Activated CD8-positive, alpha-beta memory T cell treated with anti-CD3 and anti-CD28 coated beads, Interleukin-2, amount 50 U/mL, for 24 hours (primary cell): Measurements from ENCODE around the gene KCNAB3.
A peak's percentile ranks its signal among the peaks of the same experiment; 100 is the strongest.

Experiments used
- DNase-seq: peaks from one replicate; pipeline ENCODE4 v3.0.0-alpha.2; 2020; ENCODE audit errors: extremely low read depth

The KCNAB3 gene

DNA sequence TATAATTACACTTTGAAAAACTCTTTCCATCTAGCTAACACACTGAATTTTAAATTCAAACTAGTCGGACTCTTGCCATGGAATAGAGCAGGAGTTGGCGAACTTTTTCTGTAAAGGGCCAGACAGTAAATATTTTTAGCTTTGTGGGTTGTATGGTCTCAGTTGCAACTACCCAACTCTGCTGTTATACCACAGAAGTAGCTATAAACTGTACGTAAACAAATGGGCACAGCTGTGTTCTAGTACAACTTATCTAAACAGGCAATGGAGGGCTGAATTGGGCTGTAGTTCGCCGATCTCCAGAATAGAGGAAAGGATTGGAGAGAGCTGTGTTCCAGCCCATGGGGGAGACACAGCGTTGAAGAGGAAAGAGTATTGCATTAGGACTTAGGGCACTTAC is 11.1 kb upstream of the KCNAB3 start:
- no peak for DNase-seq

DNA sequence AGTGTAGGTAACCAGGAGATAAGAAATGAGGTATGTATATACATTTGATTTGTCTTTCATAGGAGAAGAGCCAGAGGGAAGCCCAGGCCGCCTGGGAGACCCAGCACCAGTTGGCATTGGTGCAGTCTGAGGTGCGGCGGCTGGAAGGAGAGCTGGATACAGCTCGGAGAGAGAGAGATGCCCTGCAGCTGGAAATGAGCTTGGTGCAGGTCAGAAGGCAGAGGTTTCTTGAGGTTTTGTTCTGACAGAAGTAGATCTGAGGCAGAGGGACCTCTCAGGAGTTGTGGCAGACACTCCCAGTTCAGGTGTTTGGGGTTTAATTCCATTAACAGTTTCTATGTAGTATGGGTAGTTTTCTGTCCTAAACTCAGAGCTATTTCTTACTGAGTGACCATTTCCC is 10.4 kb upstream of the KCNAB3 start:
- no peak for DNase-seq

DNA sequence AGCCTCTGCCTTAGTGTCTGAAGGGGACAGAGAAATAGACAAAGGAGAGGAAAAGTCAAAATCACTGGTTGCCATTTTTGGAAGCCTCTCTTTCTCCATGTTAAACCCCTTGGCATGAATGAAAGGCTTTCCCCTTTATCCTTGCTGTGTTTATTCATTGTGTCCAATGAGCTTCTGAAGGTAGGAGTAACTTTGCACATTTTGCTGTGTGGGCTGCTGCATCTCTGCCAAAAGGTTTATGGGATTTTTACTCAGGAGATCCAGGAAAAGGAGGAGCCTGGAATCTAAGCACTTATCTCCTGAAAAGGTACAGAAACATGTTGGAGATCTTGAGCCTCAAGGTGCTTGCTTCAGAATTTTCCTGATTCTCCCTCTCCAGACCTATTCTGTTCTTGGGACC is 6.2 kb upstream of the KCNAB3 start:
- DNase-seq, result no peak

GRCh38 chr17:7932949-7933348 is 3.3 kb upstream of the KCNAB3 start:
- DNase-seq, result no peak

- DNase-seq, result no peak
Measured at GRCh38 chr17:7932483-7932891, 2.8 kb upstream of the KCNAB3 start.

- peak; percentile 98 for DNase-seq
Measured at GRCh38 chr17:7931709-7932482, 2.2 kb upstream of the KCNAB3 start, which contains the start of the genes CNTROB and TRAPPC1. CNTROB (plus strand) TSS chr17:7932206; CDS start chr17:7933080, 874 bp downstream. TRAPPC1 (minus strand) TSS chr17:7931946; CDS start chr17:7931829, 117 bp downstream.

DNA sequence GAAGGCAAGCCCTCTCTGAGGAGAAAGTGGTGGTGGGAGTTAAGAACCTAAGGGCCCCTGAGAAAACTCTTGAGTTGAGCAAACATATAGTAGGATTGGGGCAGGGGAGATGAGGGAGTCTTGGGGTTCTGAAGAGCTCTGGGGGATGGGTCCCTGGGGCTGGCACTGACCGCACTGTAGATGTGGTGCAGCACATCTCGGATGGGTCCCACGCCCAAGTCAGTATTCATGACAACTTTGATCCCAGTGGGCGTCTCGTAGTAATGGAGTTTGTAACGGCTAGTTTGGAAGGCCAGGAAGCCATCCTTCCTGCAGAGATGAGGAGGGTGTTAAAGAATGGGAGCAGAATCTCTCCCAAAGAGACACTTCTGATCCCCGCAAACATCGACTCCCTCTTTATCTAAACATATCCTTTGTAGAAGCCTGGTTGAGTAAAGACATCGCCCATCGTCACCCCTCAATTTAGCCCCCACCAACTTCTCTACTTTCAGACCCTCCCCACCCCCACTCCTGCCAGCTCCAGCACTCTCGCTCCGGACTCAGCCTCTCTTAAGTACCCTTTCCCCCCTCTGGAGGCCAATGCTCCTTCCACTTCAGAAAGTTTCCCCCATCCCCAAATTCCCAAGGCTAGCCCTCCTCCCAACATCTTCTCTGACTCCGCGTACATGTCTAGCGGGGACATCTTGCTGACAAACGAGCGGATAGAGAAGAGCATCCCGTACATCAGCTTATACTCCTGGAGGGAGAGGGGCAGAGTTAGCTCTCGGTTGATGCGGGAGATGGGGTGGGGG is 1.4 kb upstream of the KCNAB3 start:
- DNase-seq, result no peak

DNA sequence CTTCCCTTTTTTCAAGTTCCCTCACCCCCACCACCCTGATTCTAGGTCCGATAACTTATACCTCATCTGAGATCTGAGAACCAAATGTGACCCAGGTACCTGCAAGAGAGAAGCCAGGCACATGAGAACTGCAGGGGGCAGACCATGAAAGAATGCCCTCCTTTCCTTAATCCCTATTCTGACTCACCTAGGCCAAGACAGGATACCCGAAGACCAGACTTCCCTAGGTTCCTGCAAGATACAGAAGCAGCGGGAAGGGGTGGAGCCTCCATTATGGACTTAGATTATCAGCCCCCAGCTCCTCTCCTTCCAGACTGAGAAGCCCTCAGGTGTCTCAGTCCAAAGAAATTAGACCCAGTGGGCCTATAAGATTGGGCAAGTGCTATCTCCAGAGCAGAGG is 2.1 kb downstream of the KCNAB3 start:
- no peak for DNase-seq

DNA sequence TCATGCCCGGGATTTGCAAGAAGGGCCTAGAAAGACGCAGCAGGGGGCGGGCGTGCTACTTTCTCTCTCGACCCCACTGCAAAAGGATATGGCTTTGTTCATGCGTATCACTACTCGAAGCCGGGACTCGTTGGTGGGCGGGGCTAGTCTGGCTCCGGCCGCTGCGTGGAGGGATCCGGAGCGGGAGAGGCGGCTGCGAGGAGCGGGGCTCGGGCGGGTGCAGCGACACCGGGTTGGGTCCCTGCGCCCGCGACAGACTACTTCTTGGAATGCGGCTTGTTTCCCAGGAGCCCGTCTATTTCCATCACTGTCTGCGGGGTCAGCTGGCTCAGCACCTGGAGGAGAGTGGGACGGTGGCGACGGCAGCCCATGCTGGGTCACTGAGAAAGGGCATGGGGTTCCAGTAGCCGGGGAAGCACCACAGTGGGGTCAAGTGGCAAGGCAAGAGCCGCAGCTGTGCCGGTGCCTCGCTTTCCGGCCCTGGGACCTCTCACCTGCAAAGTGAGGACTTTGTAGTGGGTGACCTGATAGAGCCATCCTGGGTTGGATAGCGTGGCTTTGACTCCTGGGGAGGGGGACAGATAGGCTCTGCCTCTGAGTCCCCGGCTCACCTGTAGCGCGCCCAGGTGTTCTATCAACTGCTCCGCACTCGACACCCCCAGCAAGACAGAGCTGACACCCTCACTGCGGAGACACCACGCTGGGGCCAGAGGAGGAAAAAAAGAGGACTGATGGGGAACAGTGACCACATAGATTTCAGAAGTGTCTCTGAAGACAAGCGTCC is 6.6 kb downstream of the KCNAB3 start:
- peak; percentile 61 for DNase-seq

GRCh38 chr17:7922269-7922844 is 7.3 kb downstream of the KCNAB3 start:
- DNase-seq, result no peak

- no peak for DNase-seq
Measured at GRCh38 chr17:7916808-7917207, 12.8 kb downstream of the KCNAB3 start.

GRCh38 chr17:7916385-7916682 is 13.3 kb downstream of the KCNAB3 start:
- DNase-seq, result no peak

DNA sequence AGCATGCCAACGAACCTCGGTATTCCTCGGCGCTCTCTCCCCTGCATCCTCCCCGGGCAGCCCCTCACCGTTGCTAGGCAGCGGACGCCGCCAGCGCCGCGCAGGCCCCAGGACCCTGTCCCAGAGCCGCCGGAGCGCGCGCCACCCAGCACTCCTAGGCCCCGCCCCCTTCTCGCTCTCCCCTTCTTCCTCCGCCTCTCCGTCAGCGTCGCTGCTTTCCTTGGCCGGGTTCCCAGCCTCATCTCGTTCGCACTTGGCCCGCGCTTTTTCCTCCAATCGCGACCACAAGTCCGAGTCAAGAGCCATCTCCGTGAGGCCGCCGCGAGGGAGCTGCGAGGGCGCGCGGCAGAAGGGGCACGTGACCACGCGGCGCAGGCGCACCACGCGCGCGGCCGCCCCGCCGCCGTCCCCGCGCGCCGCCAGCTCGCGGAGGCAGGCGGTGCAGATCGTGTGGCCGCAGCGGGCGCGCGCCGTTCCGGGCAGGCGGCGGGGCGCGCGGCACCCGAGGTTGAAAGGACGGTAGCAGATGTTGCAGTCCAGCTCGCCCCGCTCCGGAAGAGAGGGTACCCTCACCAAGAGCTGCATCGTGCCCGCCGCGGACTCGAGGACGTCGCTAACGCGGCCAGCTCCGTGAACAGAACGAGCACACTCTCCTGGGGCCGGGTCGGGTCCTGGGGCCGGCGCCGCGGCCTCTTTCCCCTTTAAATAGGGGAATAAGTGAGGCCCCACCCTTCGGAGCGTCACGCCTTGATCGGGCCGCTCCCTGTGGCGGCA is 13.9 kb downstream of the KCNAB3 start, which contains the start of gene RNF227:
Gene RNF227, minus strand, starts transcription at position 679 of the 774 bp plus-strand sequence. Its CDS starts 94 bp downstream, at position 585.
- peak; percentile 74 for DNase-seq

DNA sequence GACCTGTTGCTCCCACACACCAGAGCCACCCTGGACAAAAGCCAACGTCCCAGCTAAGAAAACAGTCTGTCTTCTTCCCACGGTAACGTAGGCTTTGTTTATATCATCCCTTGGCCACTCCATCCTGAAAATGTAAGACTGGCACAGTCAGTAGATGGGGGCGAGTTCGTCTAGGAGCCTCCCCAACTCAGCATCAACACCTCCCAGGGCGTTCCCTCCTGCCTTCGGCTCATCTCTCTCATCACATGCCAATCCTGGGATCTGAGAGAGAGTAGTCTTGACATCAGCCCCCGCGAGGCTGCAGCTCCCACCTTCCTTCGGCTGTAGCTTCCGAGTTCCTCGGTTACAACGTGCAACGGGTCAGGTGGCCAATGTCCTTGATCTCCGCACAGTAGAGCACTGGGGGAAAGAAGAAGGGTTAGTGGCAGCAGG is 14.5 kb downstream of the KCNAB3 start:
- DNase-seq, result no peak

- DNase-seq, result no peak
Measured at GRCh38 chr17:7912927-7913524, 16.6 kb downstream of the KCNAB3 start.

DNA sequence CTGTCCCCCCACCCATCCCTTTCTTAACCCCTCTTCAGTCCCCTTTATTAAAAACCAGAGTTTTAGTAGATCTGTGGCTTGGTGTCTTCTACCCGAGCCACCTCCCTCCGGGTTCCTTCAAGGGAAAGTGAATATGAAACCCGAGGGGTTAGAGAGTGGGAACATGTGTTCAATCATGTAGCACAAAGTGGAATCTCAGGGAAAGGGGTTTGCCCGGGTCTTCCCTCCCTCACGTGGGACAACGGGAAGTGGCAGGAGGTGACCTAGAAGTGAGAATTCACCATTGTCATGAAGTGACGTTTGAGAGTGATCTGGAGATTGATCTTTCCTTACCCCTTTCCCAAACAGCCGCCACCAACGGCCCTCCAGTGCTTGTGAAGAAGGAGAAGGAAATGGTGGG is 18.5 kb downstream of the KCNAB3 start:
- no peak for DNase-seq

- DNase-seq, result no peak
Measured at GRCh38 chr17:7910711-7911110, 18.9 kb downstream of the KCNAB3 start.

- no peak for DNase-seq
Measured at GRCh38 chr17:7910281-7910680, 19.4 kb downstream of the KCNAB3 start.

DNA sequence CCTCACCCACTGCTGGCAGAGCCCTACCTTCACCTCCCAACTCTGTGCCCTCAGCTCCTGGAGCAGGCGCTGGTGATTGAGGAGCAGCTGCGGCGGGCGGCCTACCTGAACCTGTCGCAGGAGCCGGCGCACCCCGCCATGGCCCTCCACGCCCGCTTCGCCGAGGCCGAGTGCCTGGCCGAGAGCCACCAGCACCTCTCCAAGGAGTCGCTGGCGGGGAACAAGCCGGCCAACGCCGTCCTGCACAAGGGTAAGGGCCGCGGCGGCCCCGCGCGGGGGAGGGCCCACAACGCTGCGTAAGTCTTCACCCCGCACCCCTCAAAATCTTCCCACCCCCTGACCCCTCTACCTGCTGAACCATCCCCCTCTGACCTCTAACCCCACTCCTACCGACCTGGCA is 20.6 kb downstream of the KCNAB3 start:
- no peak for DNase-seq
